Stimulated activated CD8-positive, alpha-beta memory T cell treated with anti-CD3 and anti-CD28 coated beads, Interleukin-4, amount 100 ng/mL, for 4 hours (primary cell): ENCODE data around the gene BUD23.

Source experiments
- DNase-seq, 2 donors: peaks; one replicate each; pipeline ENCODE4 v3.0.0-alpha.2; 2020; ENCODE audit warnings: low read depth in 2 of 2, low spot score in 1 of 2

BUD23 gene

DNA sequence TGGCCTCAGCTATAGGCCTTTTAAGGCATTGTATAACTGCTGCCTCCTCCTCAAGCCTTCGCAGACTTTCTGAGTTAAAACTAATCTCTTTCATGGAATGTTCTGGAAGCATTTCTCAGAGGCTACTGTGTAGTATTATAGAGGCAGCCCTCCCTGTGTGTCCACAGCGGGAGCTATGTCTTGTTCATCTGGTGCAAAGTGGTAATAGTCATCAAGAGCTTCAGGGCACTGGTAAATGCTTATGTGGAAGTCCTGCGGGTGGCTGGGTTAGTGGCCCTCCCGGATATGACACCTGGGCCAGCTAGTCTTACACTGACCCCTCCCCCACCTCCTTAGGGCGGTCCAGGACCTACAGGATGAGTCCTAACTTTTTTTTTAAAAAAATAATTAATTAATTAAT, 57.4 kb downstream of the BUD23 start:
- no peak for DNase-seq

DNA sequence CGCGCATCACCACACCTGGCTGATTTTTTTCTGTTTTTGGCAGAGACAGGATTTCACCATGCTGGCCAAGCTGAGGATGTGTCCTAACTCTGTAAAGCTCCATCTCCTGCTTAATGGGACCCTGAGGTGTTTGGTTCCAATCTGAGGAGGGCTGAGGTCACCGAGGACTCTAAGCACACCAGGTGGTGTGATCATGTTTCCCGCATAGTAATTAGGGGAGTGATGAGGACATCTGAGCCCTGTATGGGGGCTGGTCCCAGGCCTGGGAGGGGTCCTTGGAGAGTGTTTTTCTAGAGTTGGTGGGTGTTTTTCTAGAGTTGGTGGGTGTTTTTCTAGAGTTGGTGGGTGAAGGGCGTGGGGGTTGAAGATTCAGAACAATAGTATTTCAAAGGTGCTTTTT, 58.2 kb downstream of the BUD23 start:
- DNase-seq = no peak

DNA sequence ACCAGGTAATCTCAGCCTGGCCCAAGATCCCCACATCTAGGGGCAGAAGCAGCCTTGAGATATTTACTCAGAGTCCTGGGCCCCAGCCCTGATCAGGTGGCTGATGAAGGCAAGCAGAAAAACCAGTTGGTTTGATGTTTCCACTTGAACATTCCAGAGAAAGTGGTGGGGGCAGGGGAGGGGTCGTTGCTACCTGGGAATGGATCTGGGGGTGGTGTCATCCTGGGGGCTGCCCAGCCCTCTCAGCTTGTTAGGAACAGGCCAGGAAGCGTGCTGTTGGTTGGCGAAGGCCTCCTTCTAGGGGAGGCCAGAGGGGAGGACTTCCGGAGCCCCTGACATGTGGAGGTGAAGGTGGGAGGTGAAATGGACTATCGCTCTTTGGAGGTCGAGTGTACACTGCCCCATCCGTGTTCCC, 58.9 kb downstream of the BUD23 start:
- no peak for DNase-seq

DNA sequence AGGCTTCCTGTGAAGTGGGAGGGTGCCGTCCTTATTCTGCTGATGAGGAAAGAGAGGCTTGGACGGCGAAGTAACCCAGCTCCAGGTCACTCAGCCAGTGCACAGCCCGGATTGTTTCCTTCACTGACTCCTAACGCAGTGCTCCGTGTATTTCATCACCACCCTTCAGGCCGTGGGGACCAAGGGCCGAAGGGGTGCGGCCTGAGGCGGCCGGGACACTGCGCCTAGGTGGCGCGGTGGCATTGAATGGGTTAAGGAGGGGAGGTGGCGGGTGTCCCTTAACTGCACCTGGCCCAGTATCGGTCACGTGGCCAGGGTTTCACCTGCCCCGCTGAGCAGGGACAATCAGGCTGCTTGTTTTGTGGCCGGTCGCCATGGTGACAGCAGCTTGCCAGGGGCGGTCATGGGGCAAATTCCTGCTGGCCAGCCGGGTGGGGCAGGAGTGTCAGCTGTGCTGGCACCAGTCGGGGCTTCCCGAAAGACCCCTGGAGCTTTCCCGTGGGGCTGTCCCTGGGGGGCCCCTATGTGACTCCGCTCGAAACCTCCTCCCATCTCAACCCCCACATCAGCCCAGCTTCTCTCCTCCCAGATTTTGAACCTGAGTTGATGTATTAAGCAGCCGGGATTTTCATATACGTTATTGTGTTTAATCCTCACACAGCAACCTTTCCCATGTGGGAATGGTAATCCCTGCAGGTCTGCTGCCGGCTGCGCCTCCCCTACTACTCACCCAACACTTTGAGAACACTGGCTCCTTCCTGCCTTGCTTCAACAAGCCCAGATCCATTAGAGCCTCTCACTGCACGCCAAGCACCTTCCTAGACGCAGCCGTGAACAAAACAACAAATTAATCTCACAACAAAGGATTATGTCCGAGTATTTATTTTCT, 59.6 kb downstream of the BUD23 start:
- DNase-seq = no peak

DNA sequence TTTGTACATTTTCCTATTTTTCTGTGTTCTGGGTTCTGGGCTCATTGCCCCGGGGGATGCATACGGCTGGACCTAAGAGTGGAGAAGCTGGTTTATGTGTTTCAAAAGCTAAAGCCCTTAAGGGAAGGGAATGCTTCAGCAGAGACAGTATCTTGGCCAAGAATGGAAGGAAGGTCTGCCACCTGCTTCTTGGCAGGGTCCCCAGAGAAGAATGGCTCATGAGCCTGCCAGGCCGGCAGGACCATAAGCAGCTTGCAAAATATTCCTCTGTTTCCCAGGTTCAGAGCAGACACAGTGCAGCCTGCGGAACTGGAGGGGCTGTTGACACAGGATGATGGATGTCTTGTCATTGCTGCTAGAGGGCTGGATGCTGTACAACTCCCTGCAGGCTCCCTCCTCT, 63.0 kb downstream of the BUD23 start:
- DNase-seq = no peak
